HepG2 (cell line): ENCODE results near the gene SLC17A9. TPM values are rescaled to one million over a fixed set of nuclear protein-coding genes. Genes with fewer than 3 reads are reported as not detected.

Experiments
- ATM ChIP-seq: fragments of 450-650 bp; IDR thresholded peaks from 2 replicates; pipeline ENCODE4 v1.7.1; 2017; ENCODE audit warnings: mild to moderate bottlenecking, borderline replicate concordance
- CAMTA2 ChIP-seq: sonication (generic); formaldehyde crosslinking; IDR thresholded peaks from 2 replicates; pipeline ENCODE4 v1.4.0; 2020; ENCODE audit warnings: mild to moderate bottlenecking, missing genetic modification reagents, borderline replicate concordance
- CHCHD3 ChIP-seq: sonication (generic); formaldehyde crosslinking; IDR thresholded peaks from 2 replicates; pipeline ENCODE4 v1.8.0; 2022; ENCODE audit warnings: mild to moderate bottlenecking, missing genetic modification reagents, moderate library complexity
- E2F2 ChIP-seq: sonication (generic); formaldehyde crosslinking; IDR thresholded peaks from 2 replicates; pipeline ENCODE4 v1.4.0; 2020; ENCODE audit warnings: missing genetic modification reagents, borderline replicate concordance
- EHMT2 ChIP-seq: fragments of 200-600 bp; sonication (generic); IDR thresholded peaks from 2 replicates; pipeline ENCODE4 v1.7.0; 2017; ENCODE audit warnings: antibody characterized with exemption, low read depth, low read length, borderline replicate concordance
- HMG20A ChIP-seq: IDR thresholded peaks from 2 replicates; pipeline ENCODE4 v1.6.1; 2016; ENCODE audit warnings: borderline replicate concordance
- JUNB ChIP-seq: sonication (generic); formaldehyde crosslinking; IDR thresholded peaks from 2 replicates; pipeline ENCODE4 v1.8.0; 2022; ENCODE audit warnings: missing genetic modification reagents, mild to moderate bottlenecking, borderline replicate concordance
- MAFG ChIP-seq: sonication (generic); formaldehyde crosslinking; IDR thresholded peaks from 2 replicates; pipeline ENCODE4 v1.5.1; 2020; ENCODE audit warnings: mild to moderate bottlenecking, missing genetic modification reagents
- MLX ChIP-seq: IDR thresholded peaks from 2 replicates; pipeline ENCODE4 v1.6.1; 2016
- NFIC ChIP-seq: IDR thresholded peaks from 2 replicates; pipeline ENCODE4 v1.6.1; 2012; ENCODE audit warnings: mild to moderate bottlenecking, low read length, inconsistent platforms
- NKX3-1 ChIP-seq: sonication (generic); formaldehyde crosslinking; IDR thresholded peaks from 2 replicates; pipeline ENCODE4 v1.5.0; 2020; ENCODE audit warnings: missing genetic modification reagents
- PHB2 ChIP-seq: fragments of 450-650 bp; IDR thresholded peaks from 2 replicates; pipeline ENCODE4 v1.6.1; 2018; ENCODE audit not compliant: partially characterized antibody
- SATB2 ChIP-seq: sonication (generic); formaldehyde crosslinking; IDR thresholded peaks from 2 replicates; pipeline ENCODE4 v1.5.0; 2020; ENCODE audit warnings: missing genetic modification reagents
- SMAD9 ChIP-seq: sonication (generic); formaldehyde crosslinking; IDR thresholded peaks from 2 replicates; pipeline ENCODE4 v1.5.1; 2020; ENCODE audit warnings: mild to moderate bottlenecking, missing genetic modification reagents
- SPEN ChIP-seq: sonication (generic); formaldehyde crosslinking; IDR thresholded peaks from 2 replicates; pipeline ENCODE4 v1.5.1; 2020; ENCODE audit warnings: low read depth, mild to moderate bottlenecking, missing genetic modification reagents
- TP53 ChIP-seq: sonication (generic); formaldehyde crosslinking; conservative IDR thresholded peaks from 2 replicates; pipeline ENCODE4 v1.4.0; 2020; ENCODE audit warnings: missing genetic modification reagents
- ZNF101 ChIP-seq: sonication (generic); formaldehyde crosslinking; IDR thresholded peaks from 2 replicates; pipeline ENCODE4 v1.4.0; 2020; ENCODE audit warnings: mild to moderate bottlenecking, low read depth, missing genetic modification reagents, borderline replicate concordance
- ZNF292 ChIP-seq: sonication (generic); formaldehyde crosslinking; IDR thresholded peaks from 2 replicates; pipeline ENCODE4 v1.8.1; 2022; ENCODE audit warnings: mild to moderate bottlenecking, low read depth, missing genetic modification reagents, borderline replicate concordance
- ZNF326 ChIP-seq: sonication (generic); formaldehyde crosslinking; IDR thresholded peaks from 2 replicates; pipeline ENCODE4 v1.4.0; 2020; ENCODE audit warnings: missing genetic modification reagents, borderline replicate concordance
- ZNF557 ChIP-seq: sonication (generic); formaldehyde crosslinking; IDR thresholded peaks from 2 replicates; pipeline ENCODE4 v1.4.0; 2020; ENCODE audit warnings: missing genetic modification reagents
- ZNF652 ChIP-seq: IDR thresholded peaks from 2 replicates; pipeline ENCODE4 v1.6.1; 2016; ENCODE audit warnings: low read depth, borderline replicate concordance
- ZNF782 ChIP-seq: sonication (generic); formaldehyde crosslinking; IDR thresholded peaks from 2 replicates; pipeline ENCODE4 v1.4.0; 2020; ENCODE audit warnings: missing genetic modification reagents, mild to moderate bottlenecking, borderline replicate concordance
- ZSCAN25 ChIP-seq: sonication (generic); formaldehyde crosslinking; IDR thresholded peaks from 2 replicates; pipeline ENCODE4 v1.8.0; 2022; ENCODE audit warnings: mild to moderate bottlenecking, missing genetic modification reagents
- polyA plus RNA-seq, 8 experiments: library from polyadenylated mRNA; depleted of rRNA in 3 of 8; stranded (reverse) in 7 of 8; unstranded in 1 of 8; fragments of >200 nt; fragmentation: Illumina TruSeq in 4 of 8; extraction: Trizol in 4 of 8; gene quantifications; 2 replicates each; pipeline versions ENCODE4 v1.2.1 to v1.2.3, GENCODE V29; 2011 to 2016; ENCODE audit warnings: low read depth in 4 of 8, missing spikeins in 1 of 8, mixed read lengths in 1 of 8; ENCODE audit not compliant: insufficient read depth in 1 of 8
- total RNA-seq, 5 experiments: library from RNA; depleted of rRNA; stranded (reverse); fragments of >200 nt; fragmentation: Illumina TruSeq; extraction: Trizol; gene quantifications; 2 replicates each; pipeline ENCODE4 v1.2.3, GENCODE V29; 2016; ENCODE audit warnings: low read depth in 1 of 5
- TF ChIP-seq, protein P1 (sequence below): sonication (generic); formaldehyde crosslinking; IDR thresholded peaks from 2 replicates; pipeline ENCODE4 v1.8.1; 2022; ENCODE audit warnings: low read depth, mild to moderate bottlenecking, missing genetic modification reagents
- TF ChIP-seq, protein P2 (sequence below): sonication (generic); formaldehyde crosslinking; IDR thresholded peaks from 2 replicates; pipeline ENCODE4 v1.5.1; 2020; ENCODE audit warnings: missing genetic modification reagents, mild to moderate bottlenecking, borderline replicate concordance

The SLC17A9 gene
- total and polyA plus RNA-seq, 2 of the 13 experiments (the other 11 are each of a cell fraction or from before 2014, with no cell fraction given), result 110 to 191 TPM

DNA sequence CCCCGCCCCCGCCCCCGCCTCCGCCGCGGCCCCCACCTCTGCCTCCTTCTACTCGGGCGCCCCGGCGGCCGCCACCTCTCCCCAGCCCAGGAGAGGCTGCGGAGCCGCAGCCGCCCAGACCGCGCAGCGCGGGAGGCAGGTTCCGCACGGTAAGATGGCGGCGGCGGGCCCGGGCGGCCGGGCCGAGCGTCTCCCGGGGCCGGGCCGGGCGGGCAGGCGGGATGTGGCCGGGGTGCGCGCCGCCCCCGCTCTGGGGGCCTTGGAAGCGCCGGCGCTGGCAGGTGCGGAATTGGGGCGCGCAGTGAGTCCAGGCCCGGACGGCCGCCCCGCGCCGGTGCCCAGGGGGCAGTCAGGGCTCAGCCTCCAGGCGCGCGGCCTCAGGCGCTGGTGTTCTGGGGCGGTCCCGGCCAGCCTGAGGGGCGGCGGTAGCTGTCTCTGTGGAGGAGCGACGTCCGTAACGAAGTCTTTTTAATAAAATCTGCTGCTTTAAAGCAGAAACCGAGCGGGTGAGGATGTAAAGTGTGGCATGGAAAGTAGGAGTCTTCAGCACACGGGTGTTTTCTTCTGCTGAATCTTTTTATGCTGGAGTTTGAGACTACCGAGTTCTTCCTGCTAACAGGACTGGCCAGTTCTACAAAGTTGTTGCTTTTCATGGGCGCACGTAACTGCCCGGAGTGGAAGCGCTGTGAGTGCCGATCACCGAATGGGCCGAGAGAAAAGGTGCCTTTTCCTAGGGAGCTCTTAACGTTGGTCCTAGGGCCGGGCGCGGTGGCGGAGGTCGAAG lies 14.2 kb upstream of the SLC17A9 start, which contains the start of gene GID8 (continued):
- TF ChIP-seq MAFG (CRISPR knock-in tag) (no peak), ZNF326 (CRISPR knock-in tag) (no peak), ZNF557 (CRISPR knock-in tag) (no peak), NKX3-1 (CRISPR knock-in tag) (0 out of 2 replicates have a peak, but pooled peaks have one; percentile 24), PHB2 (no peak), ZSCAN25 (CRISPR knock-in tag) (no peak), HMG20A (CRISPR knock-in tag) (no peak), SMAD9 (CRISPR knock-in tag) (0 out of 2 replicates have a peak, but pooled peaks have one; percentile 12), SPEN (CRISPR knock-in tag) (peak; percentile 21), ZNF101 (CRISPR knock-in tag) (0 out of 2 replicates have a peak, but pooled peaks have one; percentile 44), EHMT2 (no peak), ZNF292 (no peak), CHCHD3 (CRISPR knock-in tag) (no peak; the same call in 1 of the 2 replicates), MLX (CRISPR knock-in tag) (no peak), ZNF782 (CRISPR knock-in tag) (0 out of 2 replicates have a peak, but pooled peaks have one; percentile 6), ATM (no peak), CAMTA2 (no peak), NFIC (no peak), SATB2 (CRISPR knock-in tag) (peak; percentile 58; the same call in 1 of the 2 replicates), JUNB (CRISPR knock-in tag) (no peak), ZNF652 (CRISPR knock-in tag) (no peak), E2F2 (CRISPR knock-in tag) (no peak; the same call in 1 of the 2 replicates), TP53 (CRISPR knock-in tag) (no peak)
- TF ChIP-seq, protein P1, sequence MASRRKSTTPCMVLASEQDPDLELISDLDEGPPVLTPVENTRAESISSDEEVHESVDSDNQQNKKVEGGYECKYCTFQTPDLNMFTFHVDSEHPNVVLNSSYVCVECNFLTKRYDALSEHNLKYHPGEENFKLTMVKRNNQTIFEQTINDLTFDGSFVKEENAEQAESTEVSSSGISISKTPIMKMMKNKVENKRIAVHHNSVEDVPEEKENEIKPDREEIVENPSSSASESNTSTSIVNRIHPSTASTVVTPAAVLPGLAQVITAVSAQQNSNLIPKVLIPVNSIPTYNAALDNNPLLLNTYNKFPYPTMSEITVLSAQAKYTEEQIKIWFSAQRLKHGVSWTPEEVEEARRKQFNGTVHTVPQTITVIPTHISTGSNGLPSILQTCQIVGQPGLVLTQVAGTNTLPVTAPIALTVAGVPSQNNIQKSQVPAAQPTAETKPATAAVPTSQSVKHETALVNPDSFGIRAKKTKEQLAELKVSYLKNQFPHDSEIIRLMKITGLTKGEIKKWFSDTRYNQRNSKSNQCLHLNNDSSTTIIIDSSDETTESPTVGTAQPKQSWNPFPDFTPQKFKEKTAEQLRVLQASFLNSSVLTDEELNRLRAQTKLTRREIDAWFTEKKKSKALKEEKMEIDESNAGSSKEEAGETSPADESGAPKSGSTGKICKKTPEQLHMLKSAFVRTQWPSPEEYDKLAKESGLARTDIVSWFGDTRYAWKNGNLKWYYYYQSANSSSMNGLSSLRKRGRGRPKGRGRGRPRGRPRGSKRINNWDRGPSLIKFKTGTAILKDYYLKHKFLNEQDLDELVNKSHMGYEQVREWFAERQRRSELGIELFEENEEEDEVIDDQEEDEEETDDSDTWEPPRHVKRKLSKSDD (CRISPR knock-in tag), result no peak; the same call in 1 of the 2 replicates
- TF ChIP-seq, protein P2, sequence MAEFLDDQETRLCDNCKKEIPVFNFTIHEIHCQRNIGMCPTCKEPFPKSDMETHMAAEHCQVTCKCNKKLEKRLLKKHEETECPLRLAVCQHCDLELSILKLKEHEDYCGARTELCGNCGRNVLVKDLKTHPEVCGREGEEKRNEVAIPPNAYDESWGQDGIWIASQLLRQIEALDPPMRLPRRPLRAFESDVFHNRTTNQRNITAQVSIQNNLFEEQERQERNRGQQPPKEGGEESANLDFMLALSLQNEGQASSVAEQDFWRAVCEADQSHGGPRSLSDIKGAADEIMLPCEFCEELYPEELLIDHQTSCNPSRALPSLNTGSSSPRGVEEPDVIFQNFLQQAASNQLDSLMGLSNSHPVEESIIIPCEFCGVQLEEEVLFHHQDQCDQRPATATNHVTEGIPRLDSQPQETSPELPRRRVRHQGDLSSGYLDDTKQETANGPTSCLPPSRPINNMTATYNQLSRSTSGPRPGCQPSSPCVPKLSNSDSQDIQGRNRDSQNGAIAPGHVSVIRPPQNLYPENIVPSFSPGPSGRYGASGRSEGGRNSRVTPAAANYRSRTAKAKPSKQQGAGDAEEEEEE (CRISPR knock-in tag), result no peak
